Adrenal gland (tissue), 5 donors: ENCODE measurements around the gene C1orf116.

Experiments
- POLR2A ChIP-seq, 2 donors: fragments of 450-650 bp; IDR thresholded peaks; one replicate each; pipeline ENCODE4 v1.6.1; 2017; ENCODE audit warnings: antibody characterized with exemption in 2 of 2, mild to moderate bottlenecking in 2 of 2, moderate library complexity in 1 of 2
- TF ChIP-seq, protein P1 (sequence below), 6 experiments: fragments of 450-650 bp in 4 of 6; fragments of 200-600 bp in 2 of 6; sonication (generic) in 1 of 6; IDR thresholded peaks; 1 replicate in 5 of 6; 2 replicates in 1 of 6; pipeline versions ENCODE4 v1.5.1 to v1.8.0; 2016 to 2021; ENCODE audit warnings: antibody characterized with exemption in 6 of 6, mild to moderate bottlenecking in 2 of 6, moderate library complexity in 1 of 6
- donor health status: DM: no; HTN: no; CAD: no.

GRCh38 chr1:207056673-207057072 lies 24.1 kb upstream of the C1orf116 start:
- TF ChIP-seq, protein P1, sequence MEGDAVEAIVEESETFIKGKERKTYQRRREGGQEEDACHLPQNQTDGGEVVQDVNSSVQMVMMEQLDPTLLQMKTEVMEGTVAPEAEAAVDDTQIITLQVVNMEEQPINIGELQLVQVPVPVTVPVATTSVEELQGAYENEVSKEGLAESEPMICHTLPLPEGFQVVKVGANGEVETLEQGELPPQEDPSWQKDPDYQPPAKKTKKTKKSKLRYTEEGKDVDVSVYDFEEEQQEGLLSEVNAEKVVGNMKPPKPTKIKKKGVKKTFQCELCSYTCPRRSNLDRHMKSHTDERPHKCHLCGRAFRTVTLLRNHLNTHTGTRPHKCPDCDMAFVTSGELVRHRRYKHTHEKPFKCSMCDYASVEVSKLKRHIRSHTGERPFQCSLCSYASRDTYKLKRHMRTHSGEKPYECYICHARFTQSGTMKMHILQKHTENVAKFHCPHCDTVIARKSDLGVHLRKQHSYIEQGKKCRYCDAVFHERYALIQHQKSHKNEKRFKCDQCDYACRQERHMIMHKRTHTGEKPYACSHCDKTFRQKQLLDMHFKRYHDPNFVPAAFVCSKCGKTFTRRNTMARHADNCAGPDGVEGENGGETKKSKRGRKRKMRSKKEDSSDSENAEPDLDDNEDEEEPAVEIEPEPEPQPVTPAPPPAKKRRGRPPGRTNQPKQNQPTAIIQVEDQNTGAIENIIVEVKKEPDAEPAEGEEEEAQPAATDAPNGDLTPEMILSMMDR (IDR thresholded peaks at IDR 0.05), result no peak
- TF ChIP-seq POLR2A (IDR thresholded peaks at IDR 0.05), result no peak
